ENCODE results near the gene GALNT17.

The GALNT17 gene

GRCh38 chr7:71266912-71267311, 135.0 kb downstream of the GALNT17 start:
- TF ChIP-seq CTCF (IDR thresholded peaks at IDR 0.05; ENCODE audit: extremely low read depth, missing control alignments), result no peak
- DNase-seq (ENCODE audit: low spot score), result no peak

GRCh38 chr7:71267734-71268469, 136.0 kb downstream of the GALNT17 start:
- no peak for DNase-seq (ENCODE audit: low spot score)
- TF ChIP-seq CTCF (IDR thresholded peaks at IDR 0.05; ENCODE audit: extremely low read depth, missing control alignments), result no peak

- no peak for DNase-seq (ENCODE audit: low spot score)
- no peak for TF ChIP-seq CTCF (IDR thresholded peaks at IDR 0.05; ENCODE audit: extremely low read depth, missing control alignments)
Observed at GRCh38 chr7:71270558-71270957, 138.6 kb downstream of the GALNT17 start.

GRCh38 chr7:71271203-71271602, 139.3 kb downstream of the GALNT17 start:
- no peak for DNase-seq (ENCODE audit: low spot score)
- TF ChIP-seq CTCF (IDR thresholded peaks at IDR 0.05; ENCODE audit: extremely low read depth, missing control alignments), result no peak

GRCh38 chr7:71272509-71273490, 140.9 kb downstream of the GALNT17 start:
- TF ChIP-seq CTCF (IDR thresholded peaks at IDR 0.05; ENCODE audit: extremely low read depth, missing control alignments), result no peak
- DNase-seq (ENCODE audit: low spot score), result no peak

GRCh38 chr7:71278257-71278656, 146.3 kb downstream of the GALNT17 start:
- no peak for TF ChIP-seq CTCF (IDR thresholded peaks at IDR 0.05; ENCODE audit: extremely low read depth, missing control alignments)

GRCh38 chr7:71281261-71281660, 149.3 kb downstream of the GALNT17 start:
- no peak for DNase-seq (ENCODE audit: low spot score)
- TF ChIP-seq CTCF (IDR thresholded peaks at IDR 0.05; ENCODE audit: extremely low read depth, missing control alignments), result no peak

More at GRCh38 chr7:71278257-71278656, 146.3 kb downstream of the GALNT17 start:
- no peak for DNase-seq (ENCODE audit: low spot score)

Measured in GM20000 (cell line).